ENCODE results near the gene MC1R.

Gene MC1R

GRCh38 chr16:89921131-89921701 is 2.6 kb downstream of the MC1R start:
- DNase-seq (ENCODE audit: insufficient read length, low spot score): no peak
- TF ChIP-seq POLR2AphosphoS5 (IDR thresholded peaks at IDR 0.05; ENCODE audit: low read depth, low read length) (no peak), SPI1 (IDR thresholded peaks at IDR 0.05; ENCODE audit: low read depth, low read length) (no peak)
- FAIRE-seq: no peak

GRCh38 chr16:89921702-89922476 is 3.2 kb downstream of the MC1R start:
- DNase-seq (ENCODE audit: insufficient read length, low spot score): no peak
- no peak for TF ChIP-seq PAX5 (IDR thresholded peaks at IDR 0.05; ENCODE audit: insufficient read depth, low read length, severe bottlenecking)
- no peak for TF ChIP-seq POU2F2 (IDR thresholded peaks at IDR 0.05; ENCODE audit: low read depth, low read length)
- FAIRE-seq: no peak

GRCh38 chr16:89922477-89922883 is 3.8 kb downstream of the MC1R start:
- FAIRE-seq (no peak), DNase-seq (ENCODE audit: insufficient read length, low spot score) (no peak)
- TF ChIP-seq PAX5 (IDR thresholded peaks at IDR 0.05; ENCODE audit: insufficient read depth, low read length, severe bottlenecking) (no peak), POU2F2 (IDR thresholded peaks at IDR 0.05; ENCODE audit: low read depth, low read length) (no peak), POLR2A (IDR thresholded peaks at IDR 0.05; ENCODE audit: low read depth, low read length) (no peak), TAF1 (IDR thresholded peaks at IDR 0.05; ENCODE audit: low read depth, low read length) (no peak), SPI1 (IDR thresholded peaks at IDR 0.05; ENCODE audit: low read depth, low read length) (no peak), POLR2AphosphoS5 (IDR thresholded peaks at IDR 0.05; ENCODE audit: low read depth, low read length) (no peak)

DNA sequence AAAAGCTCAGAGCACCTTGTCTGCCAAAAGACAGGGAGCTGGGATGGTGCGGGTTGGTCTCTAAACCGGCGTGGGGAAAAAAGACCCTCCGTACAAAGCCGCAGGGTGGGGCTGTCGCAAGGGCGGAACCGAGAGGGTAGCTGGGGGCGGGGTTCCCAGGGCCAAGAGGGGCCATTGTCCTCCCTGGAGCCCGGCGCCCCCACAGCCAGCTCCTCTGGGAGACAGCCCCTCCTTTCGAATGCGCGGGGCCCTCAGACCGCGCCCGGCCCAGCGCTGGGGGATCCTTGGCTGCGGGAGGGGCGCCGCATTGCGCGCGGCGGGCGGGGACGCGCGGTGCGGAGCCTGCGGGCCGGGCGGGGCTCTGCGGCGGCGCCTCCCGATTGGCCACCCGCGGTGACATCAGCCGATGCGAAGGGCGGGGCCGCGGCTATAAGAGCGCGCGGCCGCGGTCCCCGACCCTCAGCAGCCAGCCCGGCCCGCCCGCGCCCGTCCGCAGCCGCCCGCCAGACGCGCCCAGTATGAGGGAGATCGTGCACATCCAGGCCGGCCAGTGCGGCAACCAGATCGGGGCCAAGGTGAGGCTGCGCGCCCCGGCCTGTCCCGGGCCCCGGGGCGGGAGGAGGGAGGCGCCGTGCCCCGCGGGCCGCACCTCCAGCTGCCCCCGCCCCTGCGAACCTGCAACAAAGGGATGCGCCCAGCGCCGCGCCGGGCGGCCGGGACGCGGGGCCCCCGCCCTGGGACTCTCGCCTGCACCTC is 4.4 kb downstream of the MC1R start, which contains the start of gene TUBB3:
TUBB3 (plus strand) TSS at position 459 of the 756 bp plus-strand sequence; CDS start at position 519, 60 bp downstream.
- DNase-seq (ENCODE audit: insufficient read length, low spot score) (peak; percentile 81), FAIRE-seq (peak; percentile 41)
- TF ChIP-seq PAX5 (IDR thresholded peaks at IDR 0.05; ENCODE audit: insufficient read depth, low read length, severe bottlenecking): no peak

DNA sequence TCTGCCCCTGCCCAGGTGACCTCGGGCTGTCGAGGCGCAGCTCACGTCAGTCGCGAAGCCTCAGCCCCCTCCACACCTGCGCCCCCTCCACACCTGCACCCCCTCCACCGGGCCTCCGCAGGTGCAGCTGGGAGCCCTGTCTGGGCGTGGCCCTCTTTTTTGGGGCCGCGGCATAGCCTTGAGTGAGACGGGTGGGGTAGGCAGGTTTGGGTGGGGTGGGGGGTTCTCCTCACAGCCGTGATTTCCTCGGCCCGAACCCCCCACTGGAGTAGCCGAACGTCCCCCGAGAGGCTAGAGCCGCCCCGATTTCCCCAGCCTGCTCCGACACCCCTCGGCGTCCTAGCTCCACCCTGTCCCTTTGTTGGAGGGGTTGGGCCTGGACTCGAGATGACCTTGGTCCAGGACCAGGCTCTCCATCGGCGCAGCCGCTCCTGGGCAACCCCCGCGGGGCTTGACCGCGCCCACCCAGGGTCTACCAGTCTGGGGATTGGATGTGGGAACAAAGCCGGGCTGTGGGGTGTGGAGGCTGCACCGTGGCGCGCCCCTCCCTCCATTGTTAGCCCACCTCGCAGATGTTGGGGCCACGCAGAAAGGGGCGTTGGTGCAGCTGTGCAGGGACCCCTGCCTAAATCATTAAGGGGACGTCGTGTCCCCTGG is 5.1 kb downstream of the MC1R start:
- TF ChIP-seq PAX5 (IDR thresholded peaks at IDR 0.05; ENCODE audit: insufficient read depth, low read length, severe bottlenecking): no peak
- no peak for TF ChIP-seq POLR2AphosphoS5 (IDR thresholded peaks at IDR 0.05; ENCODE audit: low read depth, low read length)
- no peak for TF ChIP-seq POLR2A (IDR thresholded peaks at IDR 0.05; ENCODE audit: low read depth, low read length)
- TF ChIP-seq TAF1 (IDR thresholded peaks at IDR 0.05; ENCODE audit: low read depth, low read length): no peak
- TF ChIP-seq POU2F2 (IDR thresholded peaks at IDR 0.05; ENCODE audit: low read depth, low read length): no peak
- no peak for TF ChIP-seq SPI1 (IDR thresholded peaks at IDR 0.05; ENCODE audit: low read depth, low read length)
- FAIRE-seq (no peak), DNase-seq (ENCODE audit: insufficient read length, low spot score) (no peak)

DNA sequence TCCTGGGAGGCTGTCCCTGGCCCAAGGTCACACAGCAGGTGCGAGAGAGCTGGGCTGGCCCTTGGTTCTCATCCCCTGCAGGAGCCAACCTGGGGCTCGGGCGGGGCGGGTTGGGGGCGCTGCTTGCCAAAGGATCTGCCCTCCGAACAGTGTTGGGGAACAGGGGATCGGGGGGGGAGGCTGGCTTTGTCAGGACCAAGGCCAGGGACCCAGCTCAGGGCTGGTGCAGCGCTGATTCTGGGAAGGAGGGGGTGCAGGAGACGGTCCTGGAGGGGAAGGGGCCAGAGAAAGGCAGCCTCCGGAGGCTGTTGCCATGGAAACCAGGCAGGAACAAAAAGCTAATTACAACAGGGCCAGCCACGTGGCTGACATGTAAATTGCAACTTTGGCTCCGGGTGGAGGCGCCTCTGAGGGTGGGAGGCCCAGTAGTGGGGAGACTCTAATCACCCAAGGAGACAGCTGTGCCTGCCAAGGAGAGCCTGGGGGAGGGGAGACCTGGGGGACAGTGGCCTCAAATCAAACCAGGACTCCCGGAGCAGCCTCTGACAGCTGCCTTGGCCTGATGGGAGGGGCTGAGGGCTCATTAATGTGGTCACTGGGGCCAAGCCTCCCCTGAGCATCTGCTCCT is 5.7 kb downstream of the MC1R start:
- TF ChIP-seq SPI1 (IDR thresholded peaks at IDR 0.05; ENCODE audit: low read depth, low read length) (no peak), POU2F2 (IDR thresholded peaks at IDR 0.05; ENCODE audit: low read depth, low read length) (no peak), POLR2AphosphoS5 (IDR thresholded peaks at IDR 0.05; ENCODE audit: low read depth, low read length) (no peak), POLR2A (IDR thresholded peaks at IDR 0.05; ENCODE audit: low read depth, low read length) (no peak), PAX5 (IDR thresholded peaks at IDR 0.05; ENCODE audit: insufficient read depth, low read length, severe bottlenecking) (no peak), TAF1 (IDR thresholded peaks at IDR 0.05; ENCODE audit: low read depth, low read length) (no peak)
- FAIRE-seq (no peak), DNase-seq (ENCODE audit: insufficient read length, low spot score) (no peak)

DNA sequence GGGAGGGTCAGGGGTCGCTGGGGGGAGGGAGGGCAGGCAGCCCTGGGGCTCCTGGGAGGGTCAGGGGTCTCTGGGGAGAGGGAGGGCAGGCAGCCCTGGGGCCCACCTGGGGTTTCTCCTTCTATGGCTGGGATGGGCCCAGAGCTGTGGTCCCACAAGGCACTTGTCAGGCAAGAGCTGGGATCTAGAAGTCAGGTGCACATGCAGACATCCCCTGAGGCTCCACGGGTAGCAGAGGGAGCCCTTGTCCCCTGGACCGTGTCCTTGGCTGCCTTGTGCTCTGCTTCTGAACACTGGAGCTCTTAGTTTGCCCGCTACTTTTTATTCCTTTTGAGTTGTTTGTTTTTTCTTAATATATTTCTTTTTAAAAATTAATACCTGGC is 6.3 kb downstream of the MC1R start:
- FAIRE-seq (no peak), DNase-seq (ENCODE audit: insufficient read length, low spot score) (no peak)
- no peak for TF ChIP-seq POLR2A (IDR thresholded peaks at IDR 0.05; ENCODE audit: low read depth, low read length)
- no peak for TF ChIP-seq POU2F2 (IDR thresholded peaks at IDR 0.05; ENCODE audit: low read depth, low read length)
- TF ChIP-seq SPI1 (IDR thresholded peaks at IDR 0.05; ENCODE audit: low read depth, low read length): no peak
- no peak for TF ChIP-seq POLR2AphosphoS5 (IDR thresholded peaks at IDR 0.05; ENCODE audit: low read depth, low read length)
- TF ChIP-seq PAX5 (IDR thresholded peaks at IDR 0.05; ENCODE audit: insufficient read depth, low read length, severe bottlenecking): no peak

GRCh38 chr16:89925596-89926079 is 7.0 kb downstream of the MC1R start:
- DNase-seq (ENCODE audit: insufficient read length, low spot score) (no peak), FAIRE-seq (no peak)
- TF ChIP-seq POU2F2 (IDR thresholded peaks at IDR 0.05; ENCODE audit: low read depth, low read length): no peak
- no peak for TF ChIP-seq POLR2AphosphoS5 (IDR thresholded peaks at IDR 0.05; ENCODE audit: low read depth, low read length)
- TF ChIP-seq POLR2A (IDR thresholded peaks at IDR 0.05; ENCODE audit: low read depth, low read length): no peak
- TF ChIP-seq PAX5 (IDR thresholded peaks at IDR 0.05; ENCODE audit: insufficient read depth, low read length, severe bottlenecking): no peak
- no peak for TF ChIP-seq TAF1 (IDR thresholded peaks at IDR 0.05; ENCODE audit: low read depth, low read length)

GRCh38 chr16:89931305-89931896 is 12.7 kb downstream of the MC1R start:
- TF ChIP-seq POU2F2 (IDR thresholded peaks at IDR 0.05; ENCODE audit: low read depth, low read length): no peak
- no peak for TF ChIP-seq POLR2AphosphoS5 (IDR thresholded peaks at IDR 0.05; ENCODE audit: low read depth, low read length)
- TF ChIP-seq POLR2A (IDR thresholded peaks at IDR 0.05; ENCODE audit: low read depth, low read length): no peak
- TF ChIP-seq PAX5 (IDR thresholded peaks at IDR 0.05; ENCODE audit: insufficient read depth, low read length, severe bottlenecking): no peak
- TF ChIP-seq SPI1 (IDR thresholded peaks at IDR 0.05; ENCODE audit: low read depth, low read length): no peak
- no peak for TF ChIP-seq TAF1 (IDR thresholded peaks at IDR 0.05; ENCODE audit: low read depth, low read length)
- FAIRE-seq (no peak), DNase-seq (ENCODE audit: insufficient read length, low spot score) (no peak)

Measured in GM12891 (cell line).